HCT116 (cell line): ENCODE measurements around the gene GALNT15.

ENCODE experiments used
- CTCF ChIP-seq, 3 experiments: fragments of 200-600 bp in 1 of 3; sonication (generic) in 1 of 3; IDR thresholded peaks in 2 of 3; conservative IDR thresholded peaks in 1 of 3; 2 replicates each; pipeline ENCODE4 v1.5.1; 2012 to 2017; ENCODE audit warnings: low read depth in 2 of 3, low read length in 2 of 3, antibody characterized with exemption in 1 of 3, borderline replicate concordance in 1 of 3, control low read depth in 1 of 3, mild to moderate bottlenecking in 1 of 3, mixed read lengths in 1 of 3, mixed run types in 1 of 3, moderate library complexity in 1 of 3; ENCODE audit not compliant: insufficient read depth in 1 of 3
- ELF1 ChIP-seq: IDR thresholded peaks from 2 replicates; pipeline ENCODE4 v1.6.1; 2012; ENCODE audit warnings: low read depth, borderline replicate concordance
- EZH2 ChIP-seq: fragments of 200-600 bp; sonication (generic); IDR thresholded peaks from 2 replicates; pipeline ENCODE4 v1.6.1; 2017; ENCODE audit warnings: antibody characterized with exemption, mixed run types
- POLR2A ChIP-seq: IDR thresholded peaks from 2 replicates; pipeline ENCODE4 v1.7.0; 2011; ENCODE audit warnings: borderline replicate concordance; ENCODE audit not compliant: insufficient read depth, insufficient read length; ENCODE audit errors: extremely low read depth
- POLR2AphosphoS5 ChIP-seq: IDR thresholded peaks from 2 replicates; pipeline ENCODE4 v1.6.1; 2011; ENCODE audit warnings: mild to moderate bottlenecking, low read depth, low read length, moderate library complexity
- REST ChIP-seq: IDR thresholded peaks from 2 replicates; pipeline ENCODE4 v1.6.1; 2012; ENCODE audit warnings: low read depth
- SP1 ChIP-seq: IDR thresholded peaks from 2 replicates; pipeline ENCODE4 v1.6.1; 2012; ENCODE audit warnings: low read depth
- YY1 ChIP-seq: IDR thresholded peaks from 2 replicates; pipeline ENCODE4 v1.6.1; 2011; ENCODE audit warnings: low read length, low read depth, moderate library complexity, mild to moderate bottlenecking; ENCODE audit not compliant: insufficient replicate concordance; ENCODE audit errors: extremely low read depth
- ZNF274 ChIP-seq: fragments of 200-500 bp; sonication (Bioruptor generic); IDR thresholded peaks from 2 replicates; pipeline ENCODE4 v1.6.1; 2014; ENCODE audit warnings: mild to moderate bottlenecking, low read depth, low read length, inconsistent platforms

- TF ChIP-seq POLR2AphosphoS5 (no peak), REST (no peak), ZNF274 (no peak), EZH2 (no peak), CTCF (IDR thresholded peaks at IDR 0.05 in 2 of 3, conservative IDR thresholded peaks at IDR 0.05 in 1 of 3; ENCODE audit: borderline replicate concordance in 1 of 3, insufficient read depth in 1 of 3, low read depth in 2 of 3, low read length in 2 of 3) (no peak), POLR2A (no peak), YY1 (no peak), SP1 (no peak), ELF1 (no peak)
Measured at GRCh38 chr3:16198427-16198826, 23.9 kb downstream of the GALNT15 start.
